ENCODE measurements around the gene OR5H6. TPM values are rescaled to one million over a fixed set of nuclear protein-coding genes. Genes with fewer than 3 reads are reported as not detected.
"Not testable (repeated sequence)": the region's sequence is repeated elsewhere in the genome, so short reads cannot be mapped to it uniquely, and the experiment has no call there.

The OR5H6 gene
- total and polyA plus RNA-seq, 2 donors (not counting 3 experiments of a cell fraction or from before 2014, with no cell fraction given), result not detected

GRCh38 chr3:98246142-98246541 is 17.9 kb upstream of the OR5H6 start:
- H3K79me2 ChIP-seq (ENCODE audit: control insufficient read depth, insufficient read depth, low read length), result no peaks in the 10 kb centered on the region
- no peaks in the 10 kb centered on the region for H3K4me1 ChIP-seq (ENCODE audit: control insufficient read depth, extremely low read depth, insufficient read depth, low read length)
- H2AFZ ChIP-seq (ENCODE audit: low read depth, low read length), result no peak overlapping the region
- no TSS peak for BruUV-seq (replicated peaks)
- H3K9me3 ChIP-seq (replicated peaks; ENCODE audit: control insufficient read depth, insufficient read depth, low read length), result no peaks in the 10 kb centered on the region
- dilution Hi-C loops (cut with MboI; ENCODE audit: extremely low pct_ligation_motif_present, low sequenced_read_pairs), result no loop called here
- no peak overlapping the region for H3K4me3 ChIP-seq (replicated peaks in 1 of 3; ENCODE audit: insufficient read depth in 1 of 3, low read depth in 1 of 3, low read length in 3 of 3)
- no peaks in the 10 kb centered on the region for H4K20me1 ChIP-seq (replicated peaks; ENCODE audit: control insufficient read depth, extremely low read depth, insufficient read depth, low read length)
- ChIA-PET POLR2A (no interaction called here), CTCF (no interaction called here)
- TF ChIP-seq MAX (IDR thresholded peaks at IDR 0.05; ENCODE audit: insufficient read depth, insufficient read length), result no peak
- no peak for TF ChIP-seq GATA2 (IDR thresholded peaks at IDR 0.05; ENCODE audit: insufficient read depth, insufficient read length, low read depth, low read length)
- TF ChIP-seq MYC (IDR thresholded peaks at IDR 0.05; ENCODE audit: low read depth, low read length), result no peak
- TF ChIP-seq POLR2A (IDR thresholded peaks at IDR 0.05; ENCODE audit: low read depth, low read length), result no peak
- no peak for TF ChIP-seq EZH2 (IDR thresholded peaks at IDR 0.05; ENCODE audit: borderline replicate concordance, low read depth, low read length, severe bottlenecking)
- TF ChIP-seq JUN (IDR thresholded peaks at IDR 0.05; ENCODE audit: borderline replicate concordance, insufficient read depth, insufficient read length, low read depth), result no peak
- no peak for TF ChIP-seq FOS (IDR thresholded peaks at IDR 0.05; ENCODE audit: borderline replicate concordance, insufficient read depth, low read length)
- no peak for TF ChIP-seq CTCF (IDR thresholded peaks at IDR 0.05; ENCODE audit: extremely low read depth in 1 of 2, insufficient read depth in 1 of 2, low read depth in 1 of 2, low read length in 2 of 2)
- no peak for TF ChIP-seq POLR2AphosphoS5 (IDR thresholded peaks at IDR 0.05; ENCODE audit: insufficient read depth, low read depth, low read length)
- FAIRE-seq (no peak), DNase-seq (ENCODE audit: low read depth, low spot score) (no peak)
- no peak overlapping the region for H3K27ac ChIP-seq (ENCODE audit: insufficient read depth, low read depth, low read length)
- H3K9ac ChIP-seq (replicated peaks; ENCODE audit: extremely low read depth, insufficient read depth, low read length), result no peak overlapping the region
- H3K36me3 ChIP-seq (ENCODE audit: control insufficient read depth in 2 of 2, extremely low read depth in 1 of 2, insufficient read depth in 2 of 2, low read length in 2 of 2), result no peaks in the 10 kb centered on the region
- no peak overlapping the region for H3K4me2 ChIP-seq (ENCODE audit: insufficient read depth, low read length)
- no peaks in the 10 kb centered on the region for H3K27me3 ChIP-seq (ENCODE audit: control insufficient read depth in 2 of 2, insufficient read depth in 2 of 2, low read length in 2 of 2)
- H3K9me1 ChIP-seq (replicated peaks; ENCODE audit: control insufficient read depth, extremely low read depth, insufficient read depth, low read length), result no peaks in the 10 kb centered on the region
- intact Hi-C loops (cut with micrococcal nuclease), result no loop called here

- H3K9me1 ChIP-seq (replicated peaks; ENCODE audit: control insufficient read depth, extremely low read depth, insufficient read depth, low read length); POLR2A ChIA-PET; H3K9me3 ChIP-seq (replicated peaks; ENCODE audit: control insufficient read depth, insufficient read depth, low read length); H3K4me1 ChIP-seq (ENCODE audit: control insufficient read depth, extremely low read depth, insufficient read depth, low read length); H2AFZ ChIP-seq (ENCODE audit: low read depth, low read length); H3K36me3 ChIP-seq (ENCODE audit: control insufficient read depth in 2 of 2, extremely low read depth in 1 of 2, insufficient read depth in 2 of 2, low read length in 2 of 2); H3K27ac ChIP-seq (ENCODE audit: insufficient read depth, low read depth, low read length); H3K4me3 ChIP-seq (replicated peaks in 1 of 3; ENCODE audit: insufficient read depth in 1 of 3, low read depth in 1 of 3, low read length in 3 of 3); BruUV-seq (replicated peaks); intact Hi-C loops (cut with micrococcal nuclease); H3K79me2 ChIP-seq (ENCODE audit: control insufficient read depth, insufficient read depth, low read length); H4K20me1 ChIP-seq (replicated peaks; ENCODE audit: control insufficient read depth, extremely low read depth, insufficient read depth, low read length); DNase-seq (ENCODE audit: low read depth, low spot score); dilution Hi-C loops (cut with MboI; ENCODE audit: extremely low pct_ligation_motif_present, low sequenced_read_pairs); H3K27me3 ChIP-seq (ENCODE audit: control insufficient read depth in 2 of 2, insufficient read depth in 2 of 2, low read length in 2 of 2); FAIRE-seq; H3K4me2 ChIP-seq (ENCODE audit: insufficient read depth, low read length); H3K9ac ChIP-seq (replicated peaks; ENCODE audit: extremely low read depth, insufficient read depth, low read length): not testable (repeated sequence)
- CTCF ChIA-PET, result interaction anchor here (1.2 kb wide), 1 partner anchor 537 kb away, joined by 3 read pairs; no protein-coding TSS in a partner anchor
These were observed 8.0 kb upstream of the OR5H6 start for GRCh38 chr3:98256026-98256425.

Data from endothelial cell of umbilical vein (primary cell).